Stomach (tissue), 4 donors: ENCODE measurements around the gene RBPJ.

Experiments
- POLR2A ChIP-seq, 4 donors: fragments of 450-650 bp; IDR thresholded peaks; one replicate each; pipeline ENCODE4 v1.6.1; 2016; ENCODE audit warnings: antibody characterized with exemption in 4 of 4, control low read depth in 2 of 4, mild to moderate bottlenecking in 1 of 4, moderate library complexity in 1 of 4
- TF ChIP-seq, protein P1 (sequence below), 7 experiments: fragments of 450-650 bp in 4 of 7; fragments of 200-600 bp in 3 of 7; sonication (generic) in 3 of 7; IDR thresholded peaks; one replicate each; pipeline ENCODE4 v1.5.1; 2016 to 2019; ENCODE audit warnings: antibody characterized with exemption in 7 of 7, control low read depth in 2 of 7, mild to moderate bottlenecking in 1 of 7

DNA sequence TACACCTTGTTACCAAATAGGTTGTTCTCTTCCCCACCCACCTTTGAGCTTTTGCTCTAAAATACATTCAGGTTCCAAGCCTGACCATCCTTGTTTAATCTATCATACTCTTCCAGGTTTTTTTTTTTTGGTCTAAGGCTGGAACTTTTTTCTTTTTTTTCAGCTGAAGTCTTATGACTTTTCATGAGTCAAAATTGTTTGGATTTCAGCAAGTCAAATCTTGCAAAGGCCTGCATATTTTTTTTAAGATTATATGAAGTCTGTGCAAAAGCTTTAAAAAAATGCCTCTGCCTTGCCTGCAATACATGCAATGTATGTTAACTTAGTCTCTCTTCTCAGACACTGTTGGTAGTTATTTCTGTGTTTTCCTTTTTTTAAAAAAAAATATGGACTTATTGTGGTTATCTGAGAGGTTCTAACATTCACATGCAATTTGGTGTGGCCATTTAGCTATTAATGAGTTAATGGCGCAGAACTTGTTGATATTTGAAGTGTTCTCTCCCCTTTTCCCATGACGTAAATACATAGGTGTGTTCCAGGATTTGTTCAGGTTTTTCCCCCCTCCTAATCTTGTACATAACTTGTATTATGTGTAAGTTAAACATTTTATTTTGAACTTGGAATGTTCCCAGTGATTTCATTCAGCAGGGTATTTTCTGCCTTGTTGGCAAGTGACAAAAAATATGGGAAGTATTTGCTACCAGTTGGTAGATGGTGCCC is 110.8 kb downstream of the RBPJ start:
- TF ChIP-seq, protein P1, sequence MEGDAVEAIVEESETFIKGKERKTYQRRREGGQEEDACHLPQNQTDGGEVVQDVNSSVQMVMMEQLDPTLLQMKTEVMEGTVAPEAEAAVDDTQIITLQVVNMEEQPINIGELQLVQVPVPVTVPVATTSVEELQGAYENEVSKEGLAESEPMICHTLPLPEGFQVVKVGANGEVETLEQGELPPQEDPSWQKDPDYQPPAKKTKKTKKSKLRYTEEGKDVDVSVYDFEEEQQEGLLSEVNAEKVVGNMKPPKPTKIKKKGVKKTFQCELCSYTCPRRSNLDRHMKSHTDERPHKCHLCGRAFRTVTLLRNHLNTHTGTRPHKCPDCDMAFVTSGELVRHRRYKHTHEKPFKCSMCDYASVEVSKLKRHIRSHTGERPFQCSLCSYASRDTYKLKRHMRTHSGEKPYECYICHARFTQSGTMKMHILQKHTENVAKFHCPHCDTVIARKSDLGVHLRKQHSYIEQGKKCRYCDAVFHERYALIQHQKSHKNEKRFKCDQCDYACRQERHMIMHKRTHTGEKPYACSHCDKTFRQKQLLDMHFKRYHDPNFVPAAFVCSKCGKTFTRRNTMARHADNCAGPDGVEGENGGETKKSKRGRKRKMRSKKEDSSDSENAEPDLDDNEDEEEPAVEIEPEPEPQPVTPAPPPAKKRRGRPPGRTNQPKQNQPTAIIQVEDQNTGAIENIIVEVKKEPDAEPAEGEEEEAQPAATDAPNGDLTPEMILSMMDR (IDR thresholded peaks at IDR 0.05), result no peak
- TF ChIP-seq POLR2A (IDR thresholded peaks at IDR 0.05), result no peak
